ENCODE results near the gene MCRIP1. TPM values are rescaled to one million over a fixed set of nuclear protein-coding genes. Genes with fewer than 3 reads are reported as not detected.

Gene MCRIP1
- total and polyA plus RNA-seq, 2 of the 13 experiments (the other 11 are each of a cell fraction or from before 2014, with no cell fraction given), result 79.7 to 84.9 TPM

DNA sequence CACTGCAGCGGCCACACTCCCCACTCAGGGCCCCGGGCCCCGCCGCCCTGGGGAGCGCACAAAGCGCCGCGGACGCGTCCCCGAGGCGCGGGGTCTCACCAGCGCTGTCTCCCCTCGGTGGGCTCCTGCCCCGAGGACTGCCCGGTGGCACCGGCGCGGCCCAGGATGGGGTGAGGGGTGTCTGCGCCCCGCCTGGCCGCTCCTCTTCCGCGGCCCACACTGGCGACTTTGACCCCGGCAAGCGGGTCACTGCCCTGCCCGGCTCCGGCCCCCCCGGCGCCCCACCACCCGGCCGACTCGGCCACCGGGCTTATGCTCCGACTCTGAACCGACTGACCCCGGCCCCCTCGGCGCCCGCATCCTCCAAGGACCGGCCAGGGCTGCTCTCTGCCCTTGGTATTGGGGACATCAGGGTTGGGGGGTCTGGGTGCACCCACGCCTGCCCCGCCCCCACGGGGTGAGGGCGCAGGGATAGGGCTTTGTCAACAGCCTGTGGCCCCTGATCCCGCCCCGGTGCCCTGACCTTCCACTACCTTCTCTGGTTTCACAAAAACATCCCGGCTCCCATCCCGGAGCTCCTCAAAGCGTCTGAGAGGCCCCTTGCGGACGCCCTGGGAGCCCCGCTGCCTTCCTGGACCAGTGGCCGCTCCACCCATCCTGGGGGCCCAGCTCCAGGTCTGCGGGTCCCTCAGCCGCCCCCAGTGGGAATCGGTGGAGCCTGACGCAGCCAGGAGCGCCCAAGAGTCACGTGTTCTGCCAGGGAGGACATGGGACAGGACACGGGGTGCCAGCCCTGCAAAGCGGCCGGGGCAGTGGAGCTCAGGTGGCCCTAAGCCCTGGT is 28.3 kb downstream of the MCRIP1 start (continued):
- TF ChIP-seq ATF6 (CRISPR knock-in tag; conservative IDR thresholded peaks at IDR 0.05) (no peak), KDM5B (CRISPR knock-in tag; IDR thresholded peaks at IDR 0.05; ENCODE audit: borderline replicate concordance) (no peak), RBFOX2 (IDR thresholded peaks at IDR 0.05; ENCODE audit: low read depth, low read length) (no peak), HDAC2 (CRISPR knock-in tag; IDR thresholded peaks at IDR 0.05) (no peak), PRDM4 (CRISPR knock-in tag; IDR thresholded peaks at IDR 0.05; ENCODE audit: borderline replicate concordance) (no peak), SMC3 (IDR thresholded peaks at IDR 0.05; ENCODE audit: low read length) (no peak), KAT8 (CRISPR knock-in tag; IDR thresholded peaks at IDR 0.05) (no peak), ZNF546 (CRISPR knock-in tag; conservative IDR thresholded peaks at IDR 0.05) (no peak), NR1H2 (CRISPR knock-in tag; IDR thresholded peaks at IDR 0.05; ENCODE audit: borderline replicate concordance, low read depth) (no peak), KAT2B (IDR thresholded peaks at IDR 0.05; ENCODE audit: borderline replicate concordance, low read depth, low read length) (no peak), HNRNPUL1 (IDR thresholded peaks at IDR 0.05; ENCODE audit: low read depth, low read length) (no peak), PATZ1 (CRISPR knock-in tag; IDR thresholded peaks at IDR 0.05) (peak; percentile 83), WIZ (CRISPR knock-in tag; IDR thresholded peaks at IDR 0.05) (no peak), ZBTB42 (CRISPR knock-in tag; IDR thresholded peaks at IDR 0.05) (no peak), GTF2F1 (IDR thresholded peaks at IDR 0.05; ENCODE audit: low read length) (no peak), ZFP1 (CRISPR knock-in tag; IDR thresholded peaks at IDR 0.05) (no peak), GABPB1 (CRISPR knock-in tag; IDR thresholded peaks at IDR 0.05) (peak; percentile 33; the same call in 1 of the 2 replicates), SKI (IDR thresholded peaks at IDR 0.05; ENCODE audit: partially characterized antibody) (no peak), SMAD1 (CRISPR knock-in tag; IDR thresholded peaks at IDR 0.05; ENCODE audit: borderline replicate concordance, low read depth) (no peak), ZSCAN25 (CRISPR knock-in tag; IDR thresholded peaks at IDR 0.05) (0 out of 2 replicates have a peak, but pooled peaks have one; percentile 22), SUZ12 (IDR thresholded peaks at IDR 0.05; ENCODE audit: low read depth, low read length) (no peak)
- TF ChIP-seq, protein P1, sequence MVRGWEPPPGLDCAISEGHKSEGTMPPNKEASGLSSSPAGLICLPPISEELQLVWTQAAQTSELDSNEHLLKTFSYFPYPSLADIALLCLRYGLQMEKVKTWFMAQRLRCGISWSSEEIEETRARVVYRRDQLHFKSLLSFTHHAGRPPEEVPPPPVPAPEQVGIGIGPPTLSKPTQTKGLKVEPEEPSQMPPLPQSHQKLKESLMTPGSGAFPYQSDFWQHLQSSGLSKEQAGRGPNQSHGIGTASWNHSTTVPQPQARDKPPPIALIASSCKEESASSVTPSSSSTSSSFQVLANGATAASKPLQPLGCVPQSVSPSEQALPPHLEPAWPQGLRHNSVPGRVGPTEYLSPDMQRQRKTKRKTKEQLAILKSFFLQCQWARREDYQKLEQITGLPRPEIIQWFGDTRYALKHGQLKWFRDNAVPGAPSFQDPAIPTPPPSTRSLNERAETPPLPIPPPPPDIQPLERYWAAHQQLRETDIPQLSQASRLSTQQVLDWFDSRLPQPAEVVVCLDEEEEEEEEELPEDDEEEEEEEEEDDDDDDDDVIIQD (CRISPR knock-in tag; IDR thresholded peaks at IDR 0.05; ENCODE audit: low read depth), result no peak
